Left renal cortex interstitium (tissue), 4 donors: ENCODE results near the gene FCRL5. TPM values are rescaled to one million over a fixed set of nuclear protein-coding genes. Genes with fewer than 3 reads are reported as not detected.
"Not testable (repeated sequence)": the region's sequence is repeated elsewhere in the genome, so short reads cannot be mapped to it uniquely, and the experiment has no call there.

Experiments used
- DNase-seq, 4 donors: peaks; one replicate each; pipeline ENCODE4 v3.0.0-alpha.2; 2013; ENCODE audit warnings: low read depth in 4 of 4, low spot score in 2 of 4, missing footprints in 1 of 4
- polyA plus RNA-seq, 4 donors: library from polyadenylated mRNA; unstranded; fragments of 120-200 nt; gene quantifications; one replicate each; pipeline ENCODE4 v1.2.1, GENCODE V29; 2013; ENCODE audit not compliant: insufficient read length in 4 of 4

FCRL5 gene
- polyA plus RNA-seq, 4 donors = 0.06 to 0.17 (median 0.14) TPM; not detected in 1

- peak in 1 of 4 donors; percentile 31 for DNase-seq
Observed at GRCh38 chr1:157490467-157491165, 61.7 kb downstream of the FCRL5 start.

GRCh38 chr1:157488156-157488555, 64.2 kb downstream of the FCRL5 start:
- DNase-seq = no peak

GRCh38 chr1:157487504-157487903, 64.8 kb downstream of the FCRL5 start:
- DNase-seq = no peak

GRCh38 chr1:157487096-157487495, 65.2 kb downstream of the FCRL5 start:
- DNase-seq = no peak

- DNase-seq = not testable (repeated sequence)
Observed at GRCh38 chr1:157486400-157486799, 65.9 kb downstream of the FCRL5 start.

GRCh38 chr1:157485793-157486192, 66.5 kb downstream of the FCRL5 start:
- DNase-seq = no peak

- DNase-seq = no peak
Observed at GRCh38 chr1:157484573-157484972, 67.7 kb downstream of the FCRL5 start.

GRCh38 chr1:157483635-157484034, 68.7 kb downstream of the FCRL5 start:
- DNase-seq = no peak

GRCh38 chr1:157482717-157483116, 69.6 kb downstream of the FCRL5 start:
- DNase-seq = no peak

GRCh38 chr1:157482174-157482573, 70.1 kb downstream of the FCRL5 start:
- no peak for DNase-seq

- no peak for DNase-seq
Observed at GRCh38 chr1:157478030-157478429, 74.3 kb downstream of the FCRL5 start.

GRCh38 chr1:157477419-157477818, 74.9 kb downstream of the FCRL5 start:
- DNase-seq = no peak

- no peak for DNase-seq
Observed at GRCh38 chr1:157472959-157473358, 79.4 kb downstream of the FCRL5 start.

GRCh38 chr1:157472056-157472701, 80.1 kb downstream of the FCRL5 start:
- no peak for DNase-seq

- no peak for DNase-seq
Observed at GRCh38 chr1:157471531-157471930, 80.8 kb downstream of the FCRL5 start.

- no peak for DNase-seq
Observed at GRCh38 chr1:157469752-157470675, 82.3 kb downstream of the FCRL5 start.

- DNase-seq = no peak
Observed at GRCh38 chr1:157469300-157469699, 83.0 kb downstream of the FCRL5 start.

GRCh38 chr1:157466011-157466410, 86.3 kb downstream of the FCRL5 start:
- no peak for DNase-seq
